NCI-H1105 treated with DMSO at 0.1 percent for 48 hours (cell line): ENCODE results near the gene SOX9.
A peak's percentile ranks its signal among the peaks of the same experiment; 100 is the strongest.

ENCODE experiments used
- DNase-seq: peaks from one replicate; lab custom pipeline; 2025; lab: John Stamatoyannopoulos, UW

The SOX9 gene

DNA sequence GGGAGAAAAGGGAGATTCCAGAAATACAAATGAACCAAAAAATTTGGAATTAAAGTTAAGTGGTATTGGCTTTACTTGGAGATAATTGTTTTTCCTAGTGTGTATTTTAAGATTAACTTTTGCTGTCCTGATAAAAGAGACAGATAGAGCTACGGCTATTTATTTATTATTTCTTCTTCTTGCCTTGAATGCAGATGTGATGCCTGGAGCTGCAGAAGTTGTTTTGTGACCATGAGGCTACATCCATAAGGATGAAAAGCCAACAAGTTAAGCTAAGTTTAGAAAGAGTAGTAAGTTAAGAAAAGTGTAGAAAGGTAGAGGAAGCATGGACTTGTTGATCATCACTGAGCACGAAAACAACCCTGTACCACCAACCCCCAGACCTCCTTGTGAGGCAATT lies 41.7 kb downstream of the SOX9 start:
- DNase-seq, result no peak

- DNase-seq, result no peak
Observed at GRCh38 chr17:72163474-72163873, 42.7 kb downstream of the SOX9 start.

DNA sequence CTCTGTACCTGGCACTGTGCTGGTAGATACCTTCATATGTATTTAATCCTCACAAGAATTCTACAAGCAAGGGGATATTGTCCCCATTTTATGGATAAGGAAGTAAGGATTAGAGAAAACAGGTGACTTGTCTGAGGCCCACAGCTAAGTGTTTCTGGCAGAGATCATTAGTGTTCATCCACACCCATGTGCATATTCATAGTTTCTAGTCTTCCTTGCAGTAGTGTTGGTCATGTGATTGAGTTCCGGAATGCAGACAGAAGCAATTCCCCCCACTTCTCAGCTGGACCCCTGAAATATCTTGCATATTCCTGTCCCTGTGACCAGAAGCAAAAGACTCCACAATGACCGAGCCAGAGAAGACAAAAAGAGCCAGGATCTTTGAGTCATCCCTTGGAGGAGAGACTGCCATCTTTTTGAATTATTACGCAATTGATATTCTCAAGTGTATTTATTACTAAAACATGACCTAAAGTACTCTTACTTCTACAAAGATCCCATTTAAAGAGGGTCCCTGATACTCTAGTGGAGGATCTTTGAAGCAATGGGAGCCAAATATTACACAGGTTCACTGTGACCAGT lies 43.4 kb downstream of the SOX9 start:
- no peak for DNase-seq

GRCh38 chr17:72165192-72165866 lies 44.5 kb downstream of the SOX9 start:
- no peak for DNase-seq

DNA sequence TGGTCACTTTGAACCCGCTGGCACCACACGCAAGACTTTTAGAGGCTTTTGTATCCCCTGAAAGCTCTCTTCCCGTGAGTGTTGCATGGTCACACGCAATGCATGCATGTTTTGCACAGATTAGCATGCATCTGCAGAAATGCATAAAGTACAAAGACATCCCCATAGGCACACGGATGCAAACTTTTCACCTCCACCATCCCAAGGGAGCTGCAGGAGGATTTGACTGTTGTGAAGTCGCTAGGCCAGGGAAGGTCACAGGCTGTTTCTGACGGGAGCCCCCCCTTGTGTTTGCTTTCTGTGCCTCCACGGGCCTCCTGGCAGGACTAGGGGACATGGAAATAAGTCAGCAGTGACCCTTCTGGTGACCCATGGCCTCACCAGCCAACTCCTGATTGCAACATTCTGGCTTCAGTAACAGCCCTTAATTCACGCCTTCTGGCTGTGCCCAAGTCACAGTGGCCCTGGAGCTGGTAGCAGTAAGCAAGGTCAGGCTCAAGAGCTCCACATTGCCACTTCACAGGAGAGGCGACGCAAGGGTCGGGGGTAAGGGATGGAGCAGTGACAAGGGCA lies 45.1 kb downstream of the SOX9 start:
- no peak for DNase-seq

- DNase-seq, result no peak
Observed at GRCh38 chr17:72167593-72167992, 46.8 kb downstream of the SOX9 start.

DNA sequence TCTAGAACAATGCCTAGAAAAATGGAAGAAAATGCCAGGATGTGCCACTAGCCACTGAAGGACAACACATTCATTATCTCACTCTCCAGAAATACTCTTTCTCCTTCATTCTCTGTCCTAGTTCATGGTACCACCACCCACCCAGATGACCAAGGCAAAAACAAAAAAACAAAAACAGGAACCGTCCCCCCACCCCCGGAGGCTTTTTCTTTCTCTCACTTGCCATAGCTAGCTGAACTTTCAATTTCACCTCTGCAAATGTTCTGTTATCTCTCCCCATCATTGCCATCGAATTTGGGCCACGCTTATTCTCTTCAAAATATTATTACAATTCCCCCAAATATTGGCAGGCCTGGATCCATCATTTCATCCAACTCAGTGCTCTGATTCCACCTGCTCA lies 49.0 kb downstream of the SOX9 start:
- no peak for DNase-seq

DNA sequence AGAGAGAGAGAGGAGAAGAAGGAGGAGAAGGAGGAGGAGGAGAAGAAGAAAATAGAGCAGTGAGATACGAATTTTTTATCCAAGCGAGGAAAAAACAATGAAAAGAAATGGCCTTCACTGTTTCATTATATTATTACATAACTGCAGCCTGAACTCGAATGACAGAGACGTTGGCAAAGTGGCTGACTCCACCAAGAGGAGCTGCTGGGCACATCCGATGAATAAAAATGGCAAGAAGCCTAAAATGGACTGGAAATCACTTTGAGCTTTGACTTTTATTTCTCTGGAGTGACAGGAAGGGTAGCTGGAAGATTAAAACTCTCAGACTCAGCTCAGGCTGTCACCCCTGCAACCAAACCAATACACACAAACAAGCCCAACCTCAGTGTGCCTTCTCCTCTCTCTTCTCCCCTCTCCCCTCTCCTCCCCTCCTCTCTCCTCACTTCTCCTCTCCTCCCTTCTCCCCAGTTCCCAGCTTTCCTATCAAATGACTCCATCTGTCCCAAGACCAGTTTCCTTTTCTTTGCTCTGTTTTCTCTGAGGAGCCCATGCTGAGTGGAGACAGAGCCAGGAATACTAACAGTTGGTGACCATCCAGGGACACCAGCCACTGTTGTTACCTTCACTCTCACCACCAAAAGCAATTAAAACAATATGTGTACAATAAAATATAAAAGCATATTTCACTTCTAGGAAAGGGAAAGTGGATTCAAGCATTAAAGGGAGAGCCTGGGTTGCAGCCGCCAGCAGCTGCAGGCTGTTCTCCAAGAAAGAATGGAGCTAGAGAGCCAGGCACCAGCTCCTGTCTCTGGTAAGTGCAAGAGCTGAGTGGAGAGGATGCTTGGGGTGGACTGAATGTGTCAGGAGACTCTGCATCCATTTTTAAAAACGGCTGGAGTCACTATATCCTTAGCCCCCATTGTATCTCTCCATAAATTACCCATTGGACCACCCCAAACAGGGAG lies 51.2 kb downstream of the SOX9 start:
- DNase-seq, result no peak

DNA sequence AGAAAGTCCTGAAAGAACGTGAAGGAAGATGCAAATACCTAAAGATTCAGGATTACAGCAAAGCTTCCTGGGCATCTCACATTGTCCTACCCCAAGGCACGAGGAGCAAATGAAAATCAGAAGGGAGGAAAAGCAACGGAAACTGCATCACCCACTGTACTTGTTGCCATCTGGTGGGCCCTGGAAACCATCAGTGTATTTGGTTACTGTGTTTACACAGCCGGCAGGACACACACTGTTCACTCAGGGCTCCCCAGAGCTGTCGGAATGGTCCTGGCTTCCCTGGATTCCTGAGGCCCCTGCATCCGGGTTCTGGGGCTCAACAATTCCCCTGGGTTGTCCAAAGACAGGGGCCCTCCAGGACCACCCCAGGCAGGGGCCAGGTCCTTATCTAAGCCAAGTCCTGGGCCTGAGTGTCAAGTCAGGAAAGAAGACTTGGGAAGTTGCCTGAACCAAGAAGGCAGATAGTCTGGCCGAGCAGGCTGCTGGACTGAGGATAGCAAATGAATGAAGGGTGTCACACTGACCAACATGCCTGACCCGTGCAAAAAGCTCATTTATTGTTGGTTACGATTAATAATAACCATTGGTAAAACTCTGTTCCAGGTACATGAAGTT lies 52.8 kb downstream of the SOX9 start:
- peak; percentile 10 for DNase-seq

- no peak for DNase-seq
Observed at GRCh38 chr17:72175263-72175662, 54.4 kb downstream of the SOX9 start.
